Posterior vena cava (tissue), 2 donors: ENCODE results near the gene CASKIN2. TPM values are rescaled to one million over a fixed set of nuclear protein-coding genes. Genes with fewer than 3 reads are reported as not detected.

Experiments
- DNase-seq: peaks from one replicate; pipeline ENCODE4 v3.0.0-alpha.2; 2020; ENCODE audit warnings: low spot score
- intact Hi-C, 2 donors: fragments of 100-400 bp; cut with DNase I; formaldehyde crosslinking; loops; one replicate each; pipeline versions ENCODE4 v1.14.1 to v1.14.2; 2022 to 2023
- total RNA-seq, 2 donors: library from RNA; stranded (reverse); fragmentation: NEBNext Ultra II Directional; extraction: Animal tissue kit (Norgen Biotek cat#: 25700); gene quantifications; one replicate each; pipeline ENCODE4 v1.2.1, GENCODE V29; 2021
- donor health status: DM: yes; HTN: yes; CAD: no.
- donor health status: DM: yes; HTN: yes; CAD: no.

Gene CASKIN2
- total RNA-seq, 2 donors from 2014 or later: 51.1 to 57.6 TPM

GRCh38 chr17:75550139-75550465, 34.8 kb upstream of the CASKIN2 start:
- no peak for DNase-seq
- intact Hi-C loops: no loop called here

GRCh38 chr17:75549246-75550138, 34.2 kb upstream of the CASKIN2 start:
- intact Hi-C loops: no loop called here

DNA sequence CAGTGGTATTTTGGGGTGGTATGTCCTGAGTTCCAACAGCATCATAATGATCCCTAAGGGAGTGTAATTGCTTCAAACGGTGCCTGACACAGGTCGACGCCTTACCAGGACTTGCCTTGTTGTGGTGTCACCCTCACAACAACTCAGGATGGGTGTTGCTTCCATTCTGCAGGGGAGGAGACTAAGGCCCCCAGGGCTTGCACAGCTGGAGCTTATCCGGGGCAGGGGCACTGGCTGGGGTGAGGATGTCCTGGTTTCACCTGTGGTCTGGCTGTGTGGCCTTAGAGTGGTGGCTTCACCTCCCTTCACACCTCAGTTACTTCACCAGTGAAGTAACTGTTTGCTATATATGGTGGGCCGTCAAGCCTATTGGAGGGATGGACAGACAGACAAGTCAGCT, 33.5 kb upstream of the CASKIN2 start:
- no peak for DNase-seq
- intact Hi-C loops: no loop called here

More at GRCh38 chr17:75549246-75550138, 34.2 kb upstream of the CASKIN2 start:
- no peak for DNase-seq

- intact Hi-C loops: no loop called here
- DNase-seq: no peak
These were observed 31.8 kb upstream of the CASKIN2 start for GRCh38 chr17:75547091-75547490.

DNA sequence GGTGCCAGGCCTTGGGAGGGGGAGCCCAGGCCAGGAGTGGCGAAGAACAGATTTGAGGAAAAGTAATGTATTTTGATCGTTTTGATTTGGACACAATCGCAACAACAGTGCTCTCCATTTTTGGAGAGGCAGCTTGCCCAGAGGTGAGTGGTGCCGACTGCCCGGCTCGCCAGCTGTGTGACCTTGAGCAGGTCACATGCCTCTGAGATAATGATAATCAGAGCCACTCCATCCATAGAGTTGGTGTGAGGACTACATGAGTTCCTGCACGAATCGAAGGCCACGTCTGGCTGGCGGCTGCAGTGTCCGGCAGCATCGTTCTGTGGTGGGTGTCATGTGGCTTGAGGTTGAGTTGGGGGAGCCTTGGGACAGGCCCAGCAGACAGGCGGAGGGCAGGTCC, 30.8 kb upstream of the CASKIN2 start:
- intact Hi-C loops: no loop called here
- DNase-seq: no peak

DNA sequence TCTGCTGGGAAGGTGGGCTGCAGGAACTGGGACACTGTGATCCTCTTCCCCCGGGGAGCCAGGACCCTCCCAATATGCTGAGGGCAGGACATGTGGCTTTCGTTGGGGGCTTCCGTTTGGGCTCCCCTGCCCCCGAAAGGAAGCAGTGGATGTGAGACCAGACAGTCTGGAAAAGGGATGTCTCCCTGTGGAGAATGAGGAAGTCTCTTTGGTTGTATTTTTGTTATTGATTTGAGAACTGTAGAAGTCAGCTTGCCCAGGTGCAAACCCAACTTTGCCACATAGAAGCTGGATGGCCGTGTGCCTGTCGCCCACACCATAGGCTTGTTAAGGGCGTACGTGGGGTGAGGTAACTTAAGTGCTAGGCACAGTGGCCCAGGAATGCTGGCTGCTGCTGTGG, 28.9 kb upstream of the CASKIN2 start:
- no peak for DNase-seq
- intact Hi-C loops: no loop called here

DNA sequence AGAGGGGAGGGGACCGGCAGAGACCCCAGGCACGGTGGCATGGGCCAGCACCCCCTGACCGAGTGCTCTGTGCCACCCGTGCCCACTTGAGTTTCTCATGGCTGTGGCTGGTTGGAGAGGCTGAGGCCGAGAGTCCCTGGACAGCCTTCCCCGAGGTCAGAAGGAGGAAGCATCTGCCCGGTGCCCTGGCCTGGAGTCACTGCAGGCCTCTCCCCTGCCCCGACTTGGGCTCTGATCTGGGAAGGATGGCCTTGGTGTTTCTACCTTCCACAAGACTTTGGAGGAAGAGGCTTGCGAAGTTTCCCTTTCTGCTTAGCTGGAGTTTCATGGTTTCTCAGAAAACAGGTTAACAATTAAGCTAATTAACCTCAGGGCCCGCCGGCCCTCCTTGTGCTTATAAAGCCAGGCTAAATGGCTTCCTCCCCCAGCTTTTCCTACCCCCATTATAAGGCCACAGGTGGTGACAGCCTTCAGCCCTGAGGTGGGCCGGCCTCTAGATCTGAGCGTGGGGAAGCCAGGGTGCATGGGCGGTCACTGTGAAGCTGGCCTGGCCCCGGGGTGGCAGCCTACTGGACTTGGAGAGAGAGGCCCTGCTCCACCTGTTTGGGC, 27.5 kb upstream of the CASKIN2 start:
- intact Hi-C loops: no loop called here
- DNase-seq: no peak

DNA sequence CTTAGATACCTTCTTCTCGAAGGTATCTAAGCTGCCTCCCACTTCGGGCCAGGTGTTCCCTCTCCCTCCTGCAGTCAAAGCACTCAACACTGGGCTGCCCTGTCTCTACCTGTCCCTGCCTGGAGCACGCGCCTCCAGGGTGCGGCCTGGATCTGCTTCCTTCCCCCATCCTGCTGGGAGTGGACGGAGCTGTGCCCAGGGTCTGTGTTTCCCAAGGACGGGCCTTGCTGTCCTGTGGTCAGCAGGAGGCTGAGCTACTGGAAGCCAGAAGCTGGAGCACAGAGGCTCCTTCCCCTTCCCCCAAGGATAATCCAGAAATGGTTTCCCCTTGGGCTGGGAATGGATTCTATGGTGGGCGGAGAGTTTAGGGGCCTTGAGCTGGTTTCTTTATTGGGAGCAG, 26.9 kb upstream of the CASKIN2 start:
- DNase-seq: no peak
- intact Hi-C loops: no loop called here

DNA sequence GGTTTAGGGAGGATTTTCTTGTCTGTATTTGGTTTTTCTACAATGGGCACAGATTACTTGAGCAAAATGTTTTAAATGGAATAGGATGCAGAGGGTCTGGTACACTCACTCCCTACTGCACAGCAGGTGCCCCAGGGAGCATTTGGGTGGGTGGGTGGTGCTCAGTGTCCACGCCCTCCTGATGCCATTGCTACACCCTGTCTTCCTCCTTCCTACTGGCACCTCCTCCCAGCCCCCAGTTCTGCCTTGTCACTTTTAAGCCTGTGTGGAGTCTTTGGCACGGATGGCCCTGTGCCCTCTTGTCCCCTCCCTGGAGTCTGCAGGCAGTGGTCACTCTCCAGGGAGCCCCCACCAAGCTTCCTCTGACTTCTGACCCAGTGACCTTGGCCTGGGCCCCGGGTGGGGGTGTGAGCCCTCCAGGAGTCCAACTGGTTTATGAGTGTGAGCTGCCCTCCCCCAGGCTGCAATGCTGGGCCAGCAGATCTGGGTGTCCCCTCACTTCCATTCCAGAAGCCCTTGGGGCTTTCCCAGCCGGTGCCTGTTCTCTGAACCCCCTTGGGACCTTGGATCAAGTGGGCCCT, 25.7 kb upstream of the CASKIN2 start:
- no peak for DNase-seq
- intact Hi-C loops: no loop called here

- no peak for DNase-seq
- intact Hi-C loops: no loop called here
These were observed 24.8 kb upstream of the CASKIN2 start for GRCh38 chr17:75539967-75540729.

GRCh38 chr17:75536366-75536765, 21.0 kb upstream of the CASKIN2 start:
- intact Hi-C loops: no loop called here
- DNase-seq: no peak

DNA sequence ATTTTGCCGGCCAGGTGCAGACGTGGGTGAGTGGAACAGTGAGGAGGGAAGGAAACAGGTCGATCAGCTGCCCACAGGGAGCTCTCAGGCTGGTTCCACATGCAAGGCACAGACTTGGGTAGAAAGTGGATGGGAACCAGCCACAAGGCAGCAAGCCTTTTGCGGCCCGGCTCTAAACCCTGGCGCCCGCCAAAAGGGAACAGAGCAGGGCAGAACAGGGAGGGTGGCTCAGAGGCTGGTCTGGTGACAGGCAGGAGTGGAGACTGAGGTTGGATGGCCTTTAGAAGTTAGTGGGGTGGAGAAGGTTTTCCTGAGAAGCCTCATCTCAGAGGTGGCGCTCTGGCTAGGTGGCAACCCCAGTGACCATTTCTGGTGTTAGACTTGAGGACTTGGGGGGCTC, 20.5 kb upstream of the CASKIN2 start:
- intact Hi-C loops: no loop called here
- DNase-seq: no peak

GRCh38 chr17:75535119-75535537, 19.8 kb upstream of the CASKIN2 start:
- DNase-seq: no peak
- intact Hi-C loops: no loop called here

GRCh38 chr17:75531721-75532072, 16.4 kb upstream of the CASKIN2 start:
- intact Hi-C loops: loop anchor here in 1 of 2 donors (2.0 kb wide), 1 partner anchor 79 kb away; no protein-coding TSS in a partner anchor
- DNase-seq: no peak

GRCh38 chr17:75530837-75531720, 15.7 kb upstream of the CASKIN2 start:
- intact Hi-C loops: no loop called here

GRCh38 chr17:75526555-75527270, 11.4 kb upstream of the CASKIN2 start:
- DNase-seq: no peak
- intact Hi-C loops: no loop called here

More at GRCh38 chr17:75530837-75531720, 15.7 kb upstream of the CASKIN2 start:
- DNase-seq: no peak

DNA sequence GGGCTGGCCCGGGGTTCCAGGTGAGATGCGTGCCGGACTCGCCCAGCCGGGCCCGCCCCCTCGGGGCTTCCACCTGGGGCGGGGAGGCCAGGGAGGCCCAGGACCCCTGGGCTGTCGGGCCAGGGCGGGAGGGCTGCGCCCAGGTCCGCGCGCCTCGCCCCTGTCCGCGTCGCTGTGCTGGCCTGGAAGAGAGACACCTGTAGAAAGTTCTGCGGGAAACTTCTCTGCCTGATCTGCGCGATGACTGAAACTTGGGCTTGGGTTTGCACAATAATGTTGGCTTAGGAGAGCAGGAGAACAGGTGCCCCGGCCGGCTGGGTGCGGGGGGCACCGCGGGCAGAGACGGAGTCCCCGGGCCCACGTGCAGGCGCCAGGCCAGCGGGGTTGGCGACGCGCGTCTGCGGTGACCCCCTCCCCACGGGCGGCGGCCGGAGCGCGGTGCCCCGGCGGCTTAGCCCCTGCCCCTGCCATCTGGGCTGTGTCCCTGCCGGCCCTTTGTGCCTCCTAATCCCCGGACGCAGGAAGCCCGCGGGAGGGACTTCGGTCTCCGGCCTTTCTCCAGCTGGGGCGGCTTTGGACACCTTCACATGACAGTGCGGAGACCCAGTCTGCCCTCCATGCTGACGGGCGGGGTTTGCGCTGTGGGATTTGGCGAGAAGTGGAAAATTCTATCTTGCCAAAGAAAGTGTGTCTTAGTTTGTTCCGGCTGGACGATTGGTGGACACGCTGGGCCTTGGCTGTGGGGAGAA, 10.6 kb upstream of the CASKIN2 start:
- intact Hi-C loops: no loop called here

More for the DNA sequence above, 10.6 kb upstream of the CASKIN2 start:
- no peak for DNase-seq
